ENCODE measurements around the gene FASTK. TPM values are rescaled to one million over a fixed set of nuclear protein-coding genes. Genes with fewer than 3 reads are reported as not detected.

FASTK gene
- total RNA-seq, 1 donor from 2014 or later, result 97.6 TPM

DNA sequence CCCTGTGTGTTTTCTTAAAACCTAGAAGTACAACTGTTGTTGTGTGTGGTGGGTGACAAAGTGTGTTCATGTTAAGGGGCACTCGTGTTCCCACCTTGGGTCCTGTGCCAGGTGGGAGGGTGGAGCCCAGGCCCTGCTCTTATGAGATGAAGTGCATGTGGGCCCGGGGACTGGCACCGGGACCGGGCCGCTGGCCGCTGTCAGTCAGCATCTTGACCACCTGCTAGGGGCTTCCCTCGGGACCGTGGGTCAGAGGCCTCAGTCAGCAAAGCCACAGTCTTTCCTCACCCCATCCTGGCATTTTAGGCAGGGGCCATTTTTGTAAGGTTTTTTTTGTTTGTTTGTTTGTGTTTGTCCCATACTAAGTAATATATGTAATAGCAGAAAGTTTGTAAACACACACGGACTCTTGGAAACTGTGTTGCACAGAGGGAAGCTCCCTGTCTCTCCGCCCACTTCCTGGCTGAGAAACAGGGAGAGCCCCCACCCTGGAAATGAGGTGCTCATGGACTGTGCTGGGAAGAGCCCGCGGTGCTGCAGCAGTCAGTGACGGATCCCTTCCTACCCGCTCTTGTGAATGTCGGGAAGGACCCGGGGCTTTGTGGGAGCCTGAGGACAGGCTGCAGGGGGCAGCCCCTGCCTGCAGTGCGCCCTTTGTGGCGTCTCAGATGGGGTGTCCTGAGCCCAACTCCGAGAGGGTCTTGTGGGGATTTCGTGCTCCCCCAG lies 19.0 kb upstream of the FASTK start:
- no peak for DNase-seq (ENCODE audit: low spot score in 2 of 2, unreplicated experiment in 2 of 2)
- Mint-ChIP-seq H3K27me3 (ENCODE audit: low read depth) (no peaks in the 10 kb centered on the region), H3K36me3 (peaks cover 4% of the 10 kb centered on the region), H3K27ac (no peak overlapping the region), H3K4me3 (no peak overlapping the region), H3K4me1 (peaks cover 5% of the 10 kb centered on the region), H3K9me3 (no peaks in the 10 kb centered on the region)
- TF ChIP-seq, protein P1, sequence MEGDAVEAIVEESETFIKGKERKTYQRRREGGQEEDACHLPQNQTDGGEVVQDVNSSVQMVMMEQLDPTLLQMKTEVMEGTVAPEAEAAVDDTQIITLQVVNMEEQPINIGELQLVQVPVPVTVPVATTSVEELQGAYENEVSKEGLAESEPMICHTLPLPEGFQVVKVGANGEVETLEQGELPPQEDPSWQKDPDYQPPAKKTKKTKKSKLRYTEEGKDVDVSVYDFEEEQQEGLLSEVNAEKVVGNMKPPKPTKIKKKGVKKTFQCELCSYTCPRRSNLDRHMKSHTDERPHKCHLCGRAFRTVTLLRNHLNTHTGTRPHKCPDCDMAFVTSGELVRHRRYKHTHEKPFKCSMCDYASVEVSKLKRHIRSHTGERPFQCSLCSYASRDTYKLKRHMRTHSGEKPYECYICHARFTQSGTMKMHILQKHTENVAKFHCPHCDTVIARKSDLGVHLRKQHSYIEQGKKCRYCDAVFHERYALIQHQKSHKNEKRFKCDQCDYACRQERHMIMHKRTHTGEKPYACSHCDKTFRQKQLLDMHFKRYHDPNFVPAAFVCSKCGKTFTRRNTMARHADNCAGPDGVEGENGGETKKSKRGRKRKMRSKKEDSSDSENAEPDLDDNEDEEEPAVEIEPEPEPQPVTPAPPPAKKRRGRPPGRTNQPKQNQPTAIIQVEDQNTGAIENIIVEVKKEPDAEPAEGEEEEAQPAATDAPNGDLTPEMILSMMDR (IDR thresholded peaks at IDR 0.05; ENCODE audit: unreplicated experiment), result no peak

DNA sequence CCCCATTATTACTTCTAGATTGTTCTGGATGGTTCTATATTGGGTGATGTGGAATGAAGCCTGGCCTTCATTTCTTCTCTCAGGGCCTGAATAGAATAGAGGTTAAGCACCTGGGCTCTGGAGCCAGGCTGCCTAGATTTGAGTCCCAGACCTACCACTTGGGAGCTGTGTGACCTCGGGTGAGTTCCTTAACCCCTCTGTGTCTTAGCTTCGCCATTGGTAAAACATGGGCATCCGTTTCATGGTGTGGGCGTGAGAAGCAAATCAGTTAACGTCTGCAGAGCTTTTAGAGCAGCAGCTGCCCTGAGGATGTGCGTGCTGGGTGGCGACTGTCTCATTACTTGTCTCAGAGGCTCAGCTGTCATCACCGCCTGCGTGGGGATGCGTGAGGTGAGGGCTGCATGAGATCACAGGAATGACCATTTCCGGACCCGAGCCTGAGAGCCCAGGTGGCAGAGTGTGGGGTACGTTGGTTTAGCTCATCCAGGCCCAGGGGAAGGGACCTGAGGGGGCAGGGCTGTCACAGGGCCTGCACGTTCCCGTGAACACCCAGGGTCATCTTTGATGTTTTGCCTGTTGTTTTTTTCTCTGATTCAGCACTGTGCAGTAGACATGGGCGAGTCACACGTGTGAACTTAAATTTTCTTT lies 15.3 kb upstream of the FASTK start:
- Mint-ChIP-seq H3K36me3 (peaks cover 6% of the 10 kb centered on the region), H3K27me3 (ENCODE audit: low read depth) (no peaks in the 10 kb centered on the region), H3K4me1 (no peaks in the 10 kb centered on the region), H3K27ac (no peak overlapping the region), H3K4me3 (no peak overlapping the region), H3K9me3 (no peaks in the 10 kb centered on the region)
- DNase-seq (ENCODE audit: low spot score in 2 of 2, unreplicated experiment in 2 of 2), result no peak
- TF ChIP-seq, protein P1 (IDR thresholded peaks at IDR 0.05; ENCODE audit: unreplicated experiment), result no peak

DNA sequence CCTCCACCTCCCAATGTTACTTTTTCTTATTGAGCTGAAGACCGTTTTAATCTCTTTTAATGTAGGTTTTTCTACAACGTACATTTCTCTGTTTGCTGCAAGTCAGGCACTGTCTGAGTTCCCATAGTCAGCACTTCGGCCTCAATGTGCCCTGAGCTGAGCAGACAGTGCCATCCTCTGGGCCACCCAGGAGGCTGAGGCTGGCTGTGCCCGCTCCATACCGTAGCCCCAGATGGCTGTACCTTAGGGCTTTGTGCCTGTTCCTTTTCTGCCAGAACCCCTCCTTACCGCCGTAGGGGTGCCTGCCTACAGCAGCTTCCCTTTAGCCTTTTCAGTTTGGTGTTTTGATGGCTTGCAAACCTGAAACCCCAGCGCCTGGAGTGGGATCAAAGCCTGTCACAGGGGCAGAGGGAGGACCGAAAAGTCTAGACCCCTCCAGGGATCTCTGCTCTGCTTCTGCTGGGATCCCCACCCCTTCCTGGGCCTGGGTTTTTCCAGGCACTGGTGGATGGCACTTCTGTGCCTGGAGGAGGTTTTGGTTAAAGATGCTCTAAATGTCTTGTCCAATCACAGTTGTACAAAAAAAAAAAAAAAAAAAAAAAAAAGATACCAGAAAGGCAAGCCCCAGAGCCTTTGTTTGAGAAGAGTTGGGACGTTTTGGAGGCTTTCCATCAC lies 14.7 kb upstream of the FASTK start:
- no peak for DNase-seq (ENCODE audit: low spot score in 2 of 2, unreplicated experiment in 2 of 2)
- Mint-ChIP-seq H3K36me3 (peaks cover 6% of the 10 kb centered on the region), H3K4me3 (no peak overlapping the region), H3K27me3 (ENCODE audit: low read depth) (no peaks in the 10 kb centered on the region), H3K4me1 (no peaks in the 10 kb centered on the region), H3K27ac (no peak overlapping the region), H3K9me3 (no peaks in the 10 kb centered on the region)
- TF ChIP-seq, protein P1 (IDR thresholded peaks at IDR 0.05; ENCODE audit: unreplicated experiment), result no peak

DNA sequence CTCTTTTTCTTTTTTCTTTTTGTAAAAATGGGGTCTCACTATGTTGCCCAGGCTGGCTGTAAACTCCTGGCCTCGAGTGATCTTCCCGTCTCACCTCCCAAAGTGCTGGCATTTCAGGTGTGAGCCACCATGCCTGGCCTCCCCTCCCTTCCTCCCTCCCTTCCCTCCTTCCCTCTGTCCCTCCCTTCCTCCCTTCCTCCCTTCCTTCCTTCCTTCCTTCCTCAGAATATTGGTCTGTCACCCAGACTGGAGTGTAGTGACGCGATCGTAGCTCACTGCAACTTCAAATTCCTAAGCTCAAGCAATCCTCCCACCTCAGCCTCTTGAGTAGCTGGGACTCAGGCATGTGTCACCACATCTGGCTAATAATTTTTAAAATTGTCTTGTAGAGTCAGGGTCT lies 14.1 kb upstream of the FASTK start:
- Mint-ChIP-seq H3K4me1 (peaks cover 3% of the 10 kb centered on the region), H3K27ac (no peak overlapping the region), H3K9me3 (no peaks in the 10 kb centered on the region), H3K4me3 (no peak overlapping the region), H3K36me3 (peaks cover 6% of the 10 kb centered on the region), H3K27me3 (ENCODE audit: low read depth) (no peaks in the 10 kb centered on the region)
- TF ChIP-seq, protein P1 (IDR thresholded peaks at IDR 0.05; ENCODE audit: unreplicated experiment), result no peak
- no peak for DNase-seq (ENCODE audit: low spot score in 2 of 2, unreplicated experiment in 2 of 2)

DNA sequence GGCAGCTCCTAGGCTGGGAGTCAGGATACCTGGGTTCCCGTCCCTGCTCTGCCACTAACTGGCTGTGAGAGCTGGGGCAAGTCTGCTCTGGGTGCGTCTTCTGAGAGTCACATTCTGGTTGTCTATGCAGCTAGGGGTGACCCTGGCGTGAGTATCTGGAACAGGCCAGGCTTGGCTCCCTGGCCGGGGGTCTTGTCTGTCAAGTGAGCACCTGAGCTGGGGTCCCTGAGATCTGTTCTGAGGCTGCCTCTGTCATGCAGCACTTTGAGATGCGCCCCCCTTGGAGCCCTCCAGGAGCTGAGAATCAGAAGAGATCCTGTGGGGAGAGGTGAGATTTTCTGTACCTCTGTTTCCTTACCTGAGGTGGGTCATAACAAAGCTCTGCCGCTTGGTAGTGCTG lies 13.1 kb upstream of the FASTK start:
- TF ChIP-seq, protein P1 (IDR thresholded peaks at IDR 0.05; ENCODE audit: unreplicated experiment), result no peak
- no peak overlapping the region for H3K27ac Mint-ChIP-seq
- H3K9me3 Mint-ChIP-seq, result no peaks in the 10 kb centered on the region
- H3K36me3 Mint-ChIP-seq, result peaks cover 6% of the 10 kb centered on the region
- peaks cover 12% of the 10 kb centered on the region for H3K4me1 Mint-ChIP-seq
- no peaks in the 10 kb centered on the region for H3K27me3 Mint-ChIP-seq (ENCODE audit: low read depth)
- no peak overlapping the region for H3K4me3 Mint-ChIP-seq
- DNase-seq (ENCODE audit: low spot score in 2 of 2, unreplicated experiment in 2 of 2), result no peak
